ENCODE measurements around the gene DEFB126.

DNA sequence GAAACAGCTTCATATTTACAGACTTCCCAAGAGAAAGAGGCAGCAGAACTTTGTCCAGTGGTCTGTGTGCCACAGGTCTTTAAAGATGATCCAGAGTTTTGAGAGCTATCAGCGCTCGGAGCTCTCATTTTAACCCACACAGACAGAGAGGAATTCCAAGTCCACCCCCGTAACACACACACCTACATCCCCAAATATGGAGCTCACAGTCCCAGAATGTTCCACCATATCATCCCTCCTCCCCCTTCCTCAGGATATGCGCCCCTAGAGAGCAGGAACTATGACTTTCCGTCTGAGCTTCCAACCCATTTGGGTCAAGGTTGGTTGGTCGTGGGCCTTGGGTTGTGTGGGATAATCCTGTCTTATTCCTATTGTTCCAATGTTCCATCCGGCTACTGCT, 47.2 kb downstream of the DEFB126 start, which contains the start of gene DEFB128:
- no peak for TF ChIP-seq POLR2A (IDR thresholded peaks at IDR 0.05)
- TF ChIP-seq, protein P1, sequence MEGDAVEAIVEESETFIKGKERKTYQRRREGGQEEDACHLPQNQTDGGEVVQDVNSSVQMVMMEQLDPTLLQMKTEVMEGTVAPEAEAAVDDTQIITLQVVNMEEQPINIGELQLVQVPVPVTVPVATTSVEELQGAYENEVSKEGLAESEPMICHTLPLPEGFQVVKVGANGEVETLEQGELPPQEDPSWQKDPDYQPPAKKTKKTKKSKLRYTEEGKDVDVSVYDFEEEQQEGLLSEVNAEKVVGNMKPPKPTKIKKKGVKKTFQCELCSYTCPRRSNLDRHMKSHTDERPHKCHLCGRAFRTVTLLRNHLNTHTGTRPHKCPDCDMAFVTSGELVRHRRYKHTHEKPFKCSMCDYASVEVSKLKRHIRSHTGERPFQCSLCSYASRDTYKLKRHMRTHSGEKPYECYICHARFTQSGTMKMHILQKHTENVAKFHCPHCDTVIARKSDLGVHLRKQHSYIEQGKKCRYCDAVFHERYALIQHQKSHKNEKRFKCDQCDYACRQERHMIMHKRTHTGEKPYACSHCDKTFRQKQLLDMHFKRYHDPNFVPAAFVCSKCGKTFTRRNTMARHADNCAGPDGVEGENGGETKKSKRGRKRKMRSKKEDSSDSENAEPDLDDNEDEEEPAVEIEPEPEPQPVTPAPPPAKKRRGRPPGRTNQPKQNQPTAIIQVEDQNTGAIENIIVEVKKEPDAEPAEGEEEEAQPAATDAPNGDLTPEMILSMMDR (IDR thresholded peaks at IDR 0.05): no peak
- TF ChIP-seq EP300 (IDR thresholded peaks at IDR 0.05): no peak
